Neutrophil (primary cell): ENCODE results near the gene KDM2A.
"Not testable (repeated sequence)": the region's sequence is repeated elsewhere in the genome, so short reads cannot be mapped to it uniquely, and the experiment has no call there.

Experiments used
- H3K27ac ChIP-seq: fragments of 200-600 bp; sonication (generic); 2 replicates; pipeline ENCODE4 v1.5.1; 2016; ENCODE audit warnings: mild to moderate bottlenecking, moderate library complexity
- H3K27me3 ChIP-seq: fragments of 200-600 bp; sonication (generic); 2 replicates; pipeline ENCODE4 v1.6.0; 2016; ENCODE audit warnings: mild to moderate bottlenecking
- H3K36me3 ChIP-seq: fragments of 200-600 bp; sonication (generic); 2 replicates; pipeline ENCODE4 v1.5.1; 2017
- H3K4me1 ChIP-seq, 2 experiments: fragments of 200-600 bp in 1 of 2; sonication (generic) in 1 of 2; 1 replicate in 1 of 2; 2 replicates in 1 of 2; pipeline versions ENCODE4 v1.5.1 to v1.6.1; 2013 to 2016; ENCODE audit warnings: low read depth in 1 of 2, low read length in 1 of 2, mild to moderate bottlenecking in 1 of 2, moderate library complexity in 1 of 2; ENCODE audit not compliant: control insufficient read depth in 1 of 2, insufficient read depth in 1 of 2
- H3K4me3 ChIP-seq, 2 experiments: fragments of 200-600 bp in 1 of 2; sonication (generic) in 1 of 2; 1 replicate in 1 of 2; 2 replicates in 1 of 2; pipeline ENCODE4 v1.5.1; 2013 to 2016; ENCODE audit warnings: low read depth in 1 of 2, low read length in 1 of 2, mild to moderate bottlenecking in 1 of 2, moderate library complexity in 1 of 2
- H3K9me3 ChIP-seq: fragments of 200-600 bp; sonication (generic); 2 replicates; pipeline ENCODE4 v1.5.1; 2016
- TF ChIP-seq, protein P1 (sequence below): fragments of 200-600 bp; sonication (generic); IDR thresholded peaks from 2 replicates; pipeline ENCODE4 v1.5.1; 2016; ENCODE audit warnings: antibody characterized with exemption

Gene KDM2A

GRCh38 chr11:67126986-67127385 is 7.9 kb downstream of the KDM2A start:
- peak overlapping the region; percentile 29 for H3K27ac ChIP-seq
- TF ChIP-seq, protein P1, sequence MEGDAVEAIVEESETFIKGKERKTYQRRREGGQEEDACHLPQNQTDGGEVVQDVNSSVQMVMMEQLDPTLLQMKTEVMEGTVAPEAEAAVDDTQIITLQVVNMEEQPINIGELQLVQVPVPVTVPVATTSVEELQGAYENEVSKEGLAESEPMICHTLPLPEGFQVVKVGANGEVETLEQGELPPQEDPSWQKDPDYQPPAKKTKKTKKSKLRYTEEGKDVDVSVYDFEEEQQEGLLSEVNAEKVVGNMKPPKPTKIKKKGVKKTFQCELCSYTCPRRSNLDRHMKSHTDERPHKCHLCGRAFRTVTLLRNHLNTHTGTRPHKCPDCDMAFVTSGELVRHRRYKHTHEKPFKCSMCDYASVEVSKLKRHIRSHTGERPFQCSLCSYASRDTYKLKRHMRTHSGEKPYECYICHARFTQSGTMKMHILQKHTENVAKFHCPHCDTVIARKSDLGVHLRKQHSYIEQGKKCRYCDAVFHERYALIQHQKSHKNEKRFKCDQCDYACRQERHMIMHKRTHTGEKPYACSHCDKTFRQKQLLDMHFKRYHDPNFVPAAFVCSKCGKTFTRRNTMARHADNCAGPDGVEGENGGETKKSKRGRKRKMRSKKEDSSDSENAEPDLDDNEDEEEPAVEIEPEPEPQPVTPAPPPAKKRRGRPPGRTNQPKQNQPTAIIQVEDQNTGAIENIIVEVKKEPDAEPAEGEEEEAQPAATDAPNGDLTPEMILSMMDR, result no peak
- no peaks in the 10 kb centered on the region for H3K27me3 ChIP-seq
- peaks cover 17 to 20% of the 10 kb centered on the region in 2 experiments for H3K4me1 ChIP-seq
- no peak overlapping the region for H3K4me3 ChIP-seq
- no peaks in the 10 kb centered on the region for H3K9me3 ChIP-seq
- peaks cover 58% of the 10 kb centered on the region for H3K36me3 ChIP-seq

GRCh38 chr11:67130861-67131260 is 11.8 kb downstream of the KDM2A start:
- H3K27ac ChIP-seq, H3K9me3 ChIP-seq, H3K4me3 ChIP-seq, H3K27me3 ChIP-seq, H3K4me1 ChIP-seq: not testable (repeated sequence)
- peaks cover 81% of the 10 kb centered on the region for H3K36me3 ChIP-seq

DNA sequence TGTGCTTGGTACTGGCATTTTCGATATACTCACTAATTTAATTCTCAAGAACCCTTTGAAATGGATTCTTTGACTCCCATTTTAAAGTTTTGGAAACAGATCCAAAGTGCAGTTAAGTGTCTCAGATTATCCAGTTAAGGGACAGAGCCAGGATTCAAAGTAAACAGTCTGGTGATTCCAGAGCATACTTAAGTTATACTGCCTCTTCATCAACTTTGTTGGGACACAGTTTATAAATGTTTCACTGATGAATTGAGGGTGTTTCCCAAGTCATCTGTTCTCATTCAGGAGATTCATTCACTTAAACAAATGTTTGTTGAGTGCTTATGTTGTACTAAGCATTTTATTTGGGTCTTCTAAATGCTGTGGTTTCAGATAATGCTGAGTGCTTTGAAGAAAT is 17.1 kb downstream of the KDM2A start:
- no peaks in the 10 kb centered on the region for H3K4me1 ChIP-seq
- no peaks in the 10 kb centered on the region for H3K9me3 ChIP-seq
- peaks cover 91% of the 10 kb centered on the region for H3K36me3 ChIP-seq
- TF ChIP-seq, protein P1, result no peak
- no peaks in the 10 kb centered on the region for H3K27me3 ChIP-seq
- H3K4me3 ChIP-seq, result no peak overlapping the region
- no peak overlapping the region for H3K27ac ChIP-seq

- TF ChIP-seq, protein P1, result no peak
- peaks cover 78% of the 10 kb centered on the region for H3K36me3 ChIP-seq
These were observed 19.9 kb downstream of the KDM2A start for GRCh38 chr11:67138922-67139321.

GRCh38 chr11:67146516-67147226 is 27.6 kb downstream of the KDM2A start:
- Histone ChIP-seq H3K27ac (no peak overlapping the region), H3K36me3 (peaks cover 58% of the 10 kb centered on the region), H3K4me1 (no peaks in the 10 kb centered on the region), H3K4me3 (no peak overlapping the region), H3K27me3 (no peaks in the 10 kb centered on the region), H3K9me3 (no peaks in the 10 kb centered on the region)
- TF ChIP-seq, protein P1, result no peak

More at GRCh38 chr11:67138922-67139321, 19.9 kb downstream of the KDM2A start:
- Histone ChIP-seq H3K27ac (no peak overlapping the region), H3K4me3 (no peak overlapping the region), H3K27me3 (no peaks in the 10 kb centered on the region), H3K9me3 (no peaks in the 10 kb centered on the region), H3K4me1 (no peaks in the 10 kb centered on the region)

GRCh38 chr11:67153971-67154370 is 34.9 kb downstream of the KDM2A start:
- Histone ChIP-seq H3K4me1 (no peaks in the 10 kb centered on the region), H3K27ac (no peak overlapping the region), H3K9me3 (no peaks in the 10 kb centered on the region), H3K4me3 (no peak overlapping the region), H3K36me3 (peaks cover 40% of the 10 kb centered on the region), H3K27me3 (no peaks in the 10 kb centered on the region)
- TF ChIP-seq, protein P1, result no peak
